Stimulated activated CD8-positive, alpha-beta memory T cell treated with anti-CD3 and anti-CD28 coated beads, Interleukin-7, amount 100 ng/mL, for 48 hours (primary cell): ENCODE data around the gene FBXL17.
"Not testable (repeated sequence)": the region's sequence is repeated elsewhere in the genome, so short reads cannot be mapped to it uniquely, and the experiment has no call there.

Experiments used
- DNase-seq, 2 donors: peaks; one replicate each; pipeline ENCODE4 v3.0.0-alpha.2; 2020; ENCODE audit warnings: low read depth in 1 of 2; ENCODE audit errors: extremely low read depth in 1 of 2

FBXL17 gene

DNA sequence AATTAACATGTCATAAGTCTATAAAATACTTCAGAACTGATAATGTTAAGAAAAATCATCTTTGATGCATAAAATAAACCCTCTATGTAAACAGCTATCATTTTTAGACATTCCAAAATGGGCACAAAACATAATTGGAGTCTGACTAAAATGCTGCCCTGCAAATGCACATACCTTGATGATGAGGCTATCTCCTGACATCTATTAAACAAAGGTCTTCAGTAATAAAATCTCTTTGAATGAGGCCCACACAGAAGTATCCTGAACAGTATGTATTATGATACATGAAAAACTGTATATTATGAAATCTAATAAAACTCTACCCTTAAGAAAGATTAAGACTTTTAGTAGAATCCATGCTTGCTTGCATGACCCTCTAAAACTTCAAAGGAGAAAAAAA, 66.1 kb downstream of the FBXL17 start:
- DNase-seq, result no peak

DNA sequence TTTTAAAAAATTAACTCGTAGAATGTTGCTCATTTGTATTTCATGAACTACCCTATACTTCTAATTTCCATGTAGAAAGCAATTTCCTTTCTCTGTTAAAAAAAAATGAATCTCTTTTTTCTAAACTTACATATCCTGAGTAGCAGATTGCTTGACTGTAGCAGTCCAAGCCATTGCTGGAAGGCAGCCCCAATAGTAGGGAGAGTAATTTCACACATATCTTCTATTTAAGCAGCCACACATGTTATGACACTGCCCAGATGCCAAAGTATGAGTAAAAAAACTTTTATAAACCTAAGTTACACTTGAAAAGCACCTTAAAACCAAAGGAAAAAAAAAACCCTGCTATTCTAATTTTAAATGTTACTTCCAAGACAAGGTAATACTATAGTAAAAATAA, 69.6 kb downstream of the FBXL17 start:
- DNase-seq, result no peak

DNA sequence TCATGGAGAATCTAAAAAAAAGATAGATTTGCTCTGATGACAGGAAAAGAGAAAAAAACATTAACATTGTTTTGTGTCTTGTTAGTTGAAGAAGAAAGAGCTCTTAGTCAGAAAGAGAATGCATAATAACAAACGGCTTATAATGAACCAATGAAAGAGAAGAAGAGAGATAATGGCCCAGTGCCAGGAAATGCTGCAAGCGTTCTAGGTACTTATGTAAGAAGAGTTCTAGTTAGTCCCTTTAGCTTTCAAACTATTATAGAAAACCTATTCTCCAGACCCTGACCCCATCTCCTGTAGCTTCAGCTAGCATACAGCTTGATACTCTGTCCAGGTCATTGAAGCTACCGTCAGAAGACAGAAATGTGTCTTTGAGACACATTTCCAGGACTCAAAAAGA, 70.2 kb downstream of the FBXL17 start:
- DNase-seq, result no peak

DNA sequence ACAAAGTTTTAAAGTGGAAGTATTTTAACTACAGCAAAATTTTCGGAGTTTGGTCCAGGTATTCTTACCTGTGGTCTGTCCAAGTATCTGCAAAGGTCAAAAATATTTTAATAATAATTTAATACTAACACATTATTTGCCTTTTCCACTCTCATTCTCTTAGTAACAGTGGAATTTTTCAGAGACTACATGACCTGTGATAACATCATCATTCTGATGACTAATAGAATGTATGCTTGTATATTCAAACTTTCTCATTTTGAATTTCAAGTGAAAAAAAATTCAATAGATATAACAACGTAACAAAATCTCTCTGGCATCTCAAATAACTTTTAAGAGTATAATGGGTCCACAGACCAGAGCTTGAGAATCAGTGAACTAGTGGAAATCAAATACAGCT, 78.3 kb downstream of the FBXL17 start:
- no peak for DNase-seq

DNA sequence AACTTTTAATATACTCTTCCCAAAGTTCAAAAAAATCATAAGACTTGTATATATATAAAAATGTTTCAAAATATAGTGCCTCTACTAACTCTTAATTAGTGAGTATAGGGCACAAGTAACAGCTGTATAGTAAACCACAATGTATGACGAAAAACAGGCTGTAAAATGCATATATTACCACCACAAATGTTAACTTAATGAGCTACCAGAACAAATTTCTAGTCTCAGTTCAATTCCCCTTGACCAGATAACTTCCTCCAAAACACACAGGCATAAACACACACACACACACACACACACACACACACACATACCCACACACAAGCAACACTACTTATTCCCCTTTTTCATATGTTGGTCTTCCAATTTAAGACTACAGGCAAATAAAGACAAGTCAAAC, 78.8 kb downstream of the FBXL17 start:
- DNase-seq, result no peak

DNA sequence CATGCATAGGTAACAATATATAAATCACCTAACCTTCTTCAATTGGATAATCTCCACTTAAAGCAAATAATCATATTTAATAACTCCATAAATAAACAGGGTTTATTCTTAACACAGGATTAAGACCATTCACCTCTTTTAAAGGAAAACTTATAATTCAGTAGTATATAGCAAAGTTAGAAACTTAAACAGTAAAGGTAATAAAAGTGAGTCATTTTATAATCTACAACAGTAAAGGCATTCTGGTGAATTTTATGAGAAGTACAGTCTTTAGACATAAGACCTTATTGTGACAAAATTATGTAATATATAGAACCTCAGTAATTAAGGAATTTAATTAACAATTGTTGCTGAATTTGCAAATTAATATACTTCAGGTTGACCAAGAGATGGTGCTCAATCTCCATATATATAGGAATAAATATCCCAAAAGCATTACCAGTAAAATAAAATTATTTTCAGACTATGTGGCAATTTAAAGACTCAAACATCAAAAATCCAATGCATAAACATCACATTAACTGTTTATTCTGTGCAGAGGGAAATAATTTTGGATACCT, 84.8 kb downstream of the FBXL17 start:
- no peak for DNase-seq

DNA sequence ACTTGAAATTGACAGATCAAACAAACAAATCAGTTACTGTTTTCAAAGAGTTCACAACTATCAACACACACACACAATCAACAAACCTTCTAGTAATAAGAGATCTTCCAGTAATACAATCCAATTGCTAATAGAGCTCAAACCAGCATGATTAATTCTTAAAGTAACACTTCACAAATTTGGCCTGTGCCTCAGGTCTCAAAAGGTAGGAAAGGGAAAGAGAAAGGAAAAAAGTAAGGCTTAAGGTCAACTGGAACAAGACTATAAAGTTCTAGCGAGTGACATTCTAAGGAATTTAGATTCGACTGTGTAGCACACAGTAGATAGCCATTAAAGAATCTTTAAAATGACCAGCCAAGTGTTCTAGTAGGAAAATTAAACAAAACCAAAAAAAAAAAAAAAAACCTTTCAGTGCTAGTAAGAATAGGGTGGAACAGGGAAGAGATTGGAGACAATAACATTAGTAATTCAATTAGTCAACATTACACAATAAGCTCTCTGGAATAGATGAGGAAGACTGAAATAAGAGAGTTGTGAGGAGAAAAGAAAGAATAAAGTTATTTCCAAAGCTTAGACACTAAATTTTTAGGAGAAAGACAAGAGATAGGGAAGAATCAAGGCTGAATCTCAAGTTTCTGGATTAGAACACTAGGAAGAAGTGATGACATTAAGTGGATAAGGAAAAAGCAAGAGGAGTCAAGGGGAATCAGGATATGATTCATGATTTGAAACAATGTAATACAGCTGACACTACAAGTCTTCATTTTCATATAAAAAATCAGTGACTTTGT, 86.1 kb downstream of the FBXL17 start:
- DNase-seq, result no peak

DNA sequence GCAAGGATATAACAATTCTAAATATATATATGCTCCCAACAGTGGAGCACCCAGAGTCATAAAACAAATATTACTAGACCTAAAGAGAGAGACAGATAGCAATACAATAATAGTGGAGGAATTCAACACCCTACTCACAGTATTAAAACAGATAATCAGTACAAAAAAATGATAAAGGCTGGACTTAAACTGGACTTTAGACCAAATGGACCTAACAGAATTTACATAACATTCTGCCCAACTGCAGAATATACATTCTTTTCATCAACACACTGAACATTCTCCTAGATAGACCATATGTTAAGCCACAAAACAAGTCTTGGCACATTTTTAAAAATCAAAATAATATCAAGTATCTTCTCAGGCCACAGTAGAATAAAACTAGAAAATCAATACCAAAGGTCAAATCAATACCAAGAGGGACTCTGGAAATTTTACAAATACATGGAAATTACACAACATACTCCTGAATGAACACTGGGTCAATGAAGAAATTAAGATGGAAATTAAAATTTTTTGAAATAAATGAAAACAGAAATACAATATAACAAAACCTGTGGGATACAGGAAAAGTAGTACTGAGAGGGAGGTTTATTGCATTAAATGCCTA, 100.8 kb downstream of the FBXL17 start:
- DNase-seq, result no peak

DNA sequence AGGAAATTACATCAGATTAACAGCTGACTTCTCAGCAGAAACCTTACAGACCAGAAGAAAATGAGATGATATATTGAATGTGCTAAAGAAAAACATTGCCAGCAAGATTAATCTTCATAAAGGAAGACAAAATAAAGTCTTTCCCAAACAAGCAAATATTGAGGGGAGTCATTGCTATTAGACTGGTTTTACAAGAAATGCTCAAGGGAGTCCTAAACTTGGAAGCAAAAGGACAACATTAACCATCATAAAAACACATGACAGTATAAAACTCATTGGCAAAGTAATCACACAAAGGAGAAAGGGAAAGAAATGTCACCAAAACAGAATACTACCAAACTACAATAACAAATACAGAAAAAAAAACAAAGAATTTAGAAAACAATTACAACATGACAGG, 101.7 kb downstream of the FBXL17 start:
- no peak for DNase-seq

DNA sequence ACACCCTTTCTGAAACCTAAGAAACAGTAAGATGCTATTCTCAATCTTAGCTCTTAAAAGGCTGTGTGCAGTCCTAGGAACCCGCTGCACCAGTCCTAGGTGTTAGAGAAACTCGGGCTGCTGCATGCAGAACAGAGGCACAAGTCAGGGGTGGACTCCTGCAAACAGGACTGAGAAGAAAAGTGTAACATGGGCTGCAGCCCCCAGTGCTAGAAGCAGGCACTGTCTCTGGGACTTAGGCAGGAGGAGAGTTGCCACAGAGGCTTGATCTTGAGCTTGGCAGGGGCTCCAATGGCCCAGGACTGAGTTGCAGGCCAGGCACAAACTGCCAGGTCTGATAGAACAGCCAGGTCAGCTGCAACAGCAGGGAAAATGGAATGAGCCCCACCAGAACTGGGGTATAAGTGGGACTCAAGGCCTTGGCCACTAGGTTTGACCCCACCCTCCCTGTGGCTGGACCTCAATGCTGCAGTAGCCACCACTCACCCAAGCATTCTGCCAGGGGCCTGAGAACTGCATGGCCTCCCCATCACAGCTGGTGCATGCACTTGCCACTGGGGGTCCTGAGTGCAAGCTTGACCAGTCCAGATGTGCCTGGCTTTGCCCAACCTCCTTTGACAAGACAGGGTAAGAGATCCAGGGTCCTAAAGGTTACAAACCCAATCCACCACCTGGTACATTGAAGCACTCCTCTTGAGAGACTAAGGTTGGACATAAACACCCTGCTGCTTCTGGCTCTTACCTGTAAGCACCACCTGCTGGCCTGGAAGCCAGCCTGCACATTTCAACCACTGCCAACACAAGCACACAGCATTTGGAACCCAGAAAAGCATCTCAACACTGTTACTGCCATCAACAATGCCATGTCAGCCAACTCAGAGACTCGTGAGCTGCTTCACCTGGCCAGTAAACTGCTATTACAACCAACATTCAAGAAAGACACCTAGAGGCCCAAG, 103.3 kb downstream of the FBXL17 start:
- no peak for DNase-seq

DNA sequence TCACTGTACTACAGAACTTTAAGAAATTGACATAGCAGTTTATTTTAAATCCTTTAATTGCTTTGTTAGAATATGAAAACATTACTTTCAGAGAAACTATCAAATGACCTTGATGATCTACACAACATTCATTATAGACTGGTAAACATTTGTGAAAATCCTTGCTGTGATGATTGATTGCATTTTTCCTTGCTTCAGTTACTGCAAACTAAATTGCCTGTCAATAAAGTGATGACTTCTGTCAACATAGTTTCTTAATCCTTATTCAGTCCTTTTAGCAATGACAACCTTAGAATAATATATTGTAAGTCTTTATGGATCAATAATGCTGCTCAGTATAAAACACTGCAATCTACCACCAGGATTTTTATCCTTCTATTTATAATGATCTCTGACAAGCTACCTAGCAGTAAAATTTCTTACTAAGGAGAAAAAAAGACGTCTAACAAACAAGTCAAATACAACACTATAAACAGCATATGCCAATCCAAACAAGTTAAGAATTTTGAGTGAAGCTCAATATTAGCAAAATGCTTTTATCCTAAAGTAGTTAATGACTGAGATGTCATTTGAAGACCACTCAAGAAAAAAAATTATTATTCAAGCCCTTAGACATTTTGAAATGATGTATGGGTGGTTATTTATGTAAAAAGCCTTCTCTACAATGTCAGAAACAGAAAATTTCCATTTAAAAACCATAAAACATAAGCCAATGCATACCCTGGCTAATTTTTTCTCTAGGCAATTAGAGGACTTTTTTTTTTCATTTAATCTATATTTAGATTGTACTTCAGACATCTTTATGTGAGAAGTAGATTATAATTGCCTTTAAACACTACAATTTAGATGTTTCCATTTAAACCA, 105.5 kb downstream of the FBXL17 start:
- DNase-seq, result no peak

DNA sequence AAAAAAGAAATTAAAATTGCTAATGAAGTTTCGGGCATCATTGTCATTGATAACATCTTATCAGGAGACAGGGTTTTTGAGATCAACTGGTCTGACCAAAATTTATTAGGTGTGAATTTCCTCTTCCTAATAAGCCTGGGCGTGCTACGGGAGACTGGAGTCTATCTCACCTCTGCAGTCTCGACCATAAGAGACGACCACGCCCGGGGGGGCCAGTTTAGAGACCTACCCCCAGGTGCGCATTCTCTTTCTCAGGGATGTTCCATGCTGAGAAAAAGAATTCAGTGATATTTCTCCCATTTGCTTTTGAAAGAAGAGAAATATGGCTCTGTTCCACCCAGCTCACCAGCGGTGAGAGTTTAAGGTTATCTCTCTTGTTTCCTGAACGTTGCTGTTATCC, 107.8 kb downstream of the FBXL17 start:
- not testable (repeated sequence) for DNase-seq

DNA sequence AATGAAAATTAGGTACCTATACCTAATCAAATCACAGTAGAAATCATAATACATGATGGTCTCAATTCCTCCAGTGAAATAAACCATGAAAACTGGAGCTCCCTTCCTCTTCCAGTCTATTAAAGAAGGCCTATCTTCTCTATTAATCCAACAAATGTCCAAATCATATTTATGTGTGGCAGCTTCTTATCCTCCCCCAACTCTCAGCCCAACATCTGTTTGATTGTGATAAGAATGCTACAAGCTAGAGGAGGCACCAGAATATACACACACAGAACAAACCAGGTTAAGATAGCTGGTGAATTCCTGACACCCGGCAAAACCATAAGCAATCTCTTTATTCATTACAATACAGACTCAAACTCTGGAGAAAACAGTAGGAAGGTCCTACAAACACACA, 110.8 kb downstream of the FBXL17 start:
- DNase-seq, result no peak

DNA sequence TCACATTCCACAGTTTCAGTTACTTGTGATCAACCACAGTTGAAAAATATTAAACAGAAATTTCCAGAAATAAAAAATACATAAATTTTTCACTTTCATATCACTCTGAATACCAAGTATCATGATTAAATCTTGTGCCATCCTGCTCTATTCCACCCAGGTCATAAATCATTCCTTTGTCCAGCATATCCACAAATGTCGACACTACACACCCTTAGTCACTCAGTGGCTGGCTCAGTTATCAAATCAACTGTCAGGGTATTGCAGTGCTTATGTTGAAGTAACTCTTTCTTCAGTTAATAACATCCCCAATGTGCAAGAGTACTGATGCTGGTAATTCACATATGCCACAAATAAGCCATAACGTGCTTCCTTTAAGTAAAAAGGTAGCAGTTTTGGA, 115.7 kb downstream of the FBXL17 start:
- DNase-seq, result no peak

DNA sequence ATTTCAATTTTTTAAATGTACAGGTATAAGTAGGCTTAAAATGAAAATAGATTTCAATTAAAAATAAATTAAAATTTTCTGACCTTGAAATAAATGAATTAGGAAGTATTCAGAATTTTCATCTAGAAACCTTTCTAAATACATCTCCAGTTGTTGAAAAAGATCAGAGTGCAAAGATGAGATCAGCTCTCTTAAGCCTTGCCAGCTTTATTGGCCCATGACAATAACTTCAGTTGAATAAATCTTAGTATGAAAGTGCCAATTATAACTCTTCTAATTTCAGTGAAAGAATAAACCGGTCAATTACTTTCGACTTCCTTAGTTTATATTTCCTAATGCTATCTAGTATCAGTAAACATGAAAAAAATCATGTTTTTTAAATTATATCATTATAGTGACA, 117.4 kb downstream of the FBXL17 start:
- DNase-seq, result no peak

DNA sequence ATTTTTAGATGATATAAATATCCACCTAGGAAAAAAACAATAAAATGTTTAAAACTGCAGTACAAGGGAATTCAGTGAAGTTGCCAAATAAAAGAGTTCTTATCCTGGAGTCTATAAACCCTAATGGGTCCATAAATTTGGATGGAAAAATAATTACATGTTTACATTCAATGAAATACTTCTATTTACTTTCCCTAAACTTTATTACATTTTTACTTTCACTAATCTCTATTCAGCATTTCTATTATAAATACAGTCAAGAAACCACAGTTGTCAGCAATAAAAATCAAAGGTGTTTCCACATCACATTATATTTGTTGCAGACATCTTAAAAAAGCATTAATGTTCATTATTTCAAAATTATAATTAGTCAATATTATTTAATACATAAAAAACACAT, 118.6 kb downstream of the FBXL17 start:
- no peak for DNase-seq

DNA sequence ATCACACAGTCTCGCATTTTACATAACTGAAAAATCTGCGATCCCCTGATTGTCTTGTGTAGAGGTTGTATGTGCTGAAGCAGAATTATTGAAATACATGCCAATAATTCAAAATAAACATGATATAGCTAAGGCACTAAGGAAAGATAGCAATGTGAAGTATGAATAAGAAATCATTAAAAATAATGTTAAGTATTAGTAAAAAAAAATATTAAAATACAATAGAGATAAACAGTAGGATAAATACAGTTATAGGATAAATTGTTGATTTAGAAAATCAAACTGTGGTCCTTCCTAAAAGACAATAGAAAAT, 121.1 kb downstream of the FBXL17 start:
- DNase-seq, result no peak

DNA sequence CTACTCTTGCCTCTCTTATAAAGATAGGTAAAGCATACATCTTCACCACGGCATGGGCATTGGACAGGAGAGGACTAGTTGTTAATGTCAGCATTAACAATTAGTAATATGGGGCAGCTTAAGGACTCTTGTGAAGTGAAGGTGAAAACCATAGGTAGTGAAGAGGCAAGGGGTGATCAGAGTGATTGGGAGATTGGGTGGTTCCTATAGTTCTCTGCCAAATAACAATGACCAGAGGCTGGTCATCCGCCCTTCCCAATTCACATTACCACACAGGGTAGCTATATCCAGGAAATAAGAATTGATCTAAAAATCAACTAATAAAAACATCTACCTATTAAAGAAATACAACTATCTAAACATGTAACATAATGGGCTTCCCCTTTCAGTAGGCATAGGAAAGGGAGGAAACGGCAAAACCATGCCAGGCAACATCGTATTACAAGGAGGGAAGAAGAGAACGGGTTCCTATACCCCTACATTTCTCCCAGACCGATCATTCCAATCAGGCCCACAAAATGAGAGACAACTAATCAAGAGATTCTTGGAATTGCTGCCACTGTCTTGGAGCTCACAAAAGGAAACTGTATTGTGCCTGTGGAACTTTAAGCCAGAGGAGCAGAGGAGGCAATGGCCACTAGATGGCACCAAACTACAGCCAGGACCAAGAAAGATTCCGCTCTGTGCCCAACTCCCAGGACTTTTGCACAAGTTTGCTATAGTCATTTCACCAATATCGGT, 121.6 kb downstream of the FBXL17 start:
- peak; percentile 4 to 47 for DNase-seq

DNA sequence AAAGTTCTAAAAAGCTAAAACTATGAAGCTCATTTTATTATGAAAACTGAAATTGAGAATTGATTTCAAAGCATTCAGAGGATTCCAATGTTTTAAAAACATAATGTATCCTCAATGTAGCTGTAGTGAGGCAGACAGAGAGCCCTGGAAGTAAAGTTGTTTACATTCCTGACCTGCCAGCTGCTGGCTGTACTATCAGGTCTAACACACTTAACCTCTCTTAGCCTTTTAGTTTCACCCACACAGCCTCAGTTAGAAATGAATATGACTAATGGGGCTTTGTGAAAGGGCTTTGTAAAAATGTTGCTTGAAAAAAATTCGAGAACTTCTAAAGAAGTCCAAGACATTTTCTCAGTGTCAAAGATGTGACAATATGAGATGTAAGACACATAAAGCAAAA, 122.6 kb downstream of the FBXL17 start:
- no peak for DNase-seq

DNA sequence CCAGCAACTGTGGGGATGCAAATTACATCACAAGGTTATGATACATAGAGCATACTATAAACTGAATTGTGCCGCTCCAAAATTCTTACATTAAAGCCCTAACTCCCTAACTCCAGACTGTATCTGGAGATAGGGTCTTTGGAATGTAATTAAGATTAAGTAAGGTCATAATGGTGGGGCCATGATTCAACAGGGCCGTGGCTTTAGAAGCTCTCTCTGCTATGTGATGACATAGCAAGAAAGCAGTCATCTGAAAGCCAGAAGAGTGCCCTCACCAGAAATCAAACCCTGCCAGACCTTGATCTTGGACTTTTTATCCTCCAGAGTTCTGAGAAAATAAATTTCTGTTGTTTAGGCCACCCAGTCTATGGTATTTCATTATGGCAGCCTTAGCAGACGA, 123.9 kb downstream of the FBXL17 start:
- DNase-seq, result no peak
